HG02970 (cell line): ENCODE results near the gene OR2F1.

Experiments used
- ATAC-seq: cut with Tn5 transposase; IDR thresholded peaks from one replicate; pipeline ENCODE4 v1.9.1; 2021; ENCODE audit warnings: mild to moderate bottlenecking, moderate library complexity, moderate number of reproducible peaks; ENCODE audit not compliant: unreplicated experiment, low FRiP score

OR2F1 gene

DNA sequence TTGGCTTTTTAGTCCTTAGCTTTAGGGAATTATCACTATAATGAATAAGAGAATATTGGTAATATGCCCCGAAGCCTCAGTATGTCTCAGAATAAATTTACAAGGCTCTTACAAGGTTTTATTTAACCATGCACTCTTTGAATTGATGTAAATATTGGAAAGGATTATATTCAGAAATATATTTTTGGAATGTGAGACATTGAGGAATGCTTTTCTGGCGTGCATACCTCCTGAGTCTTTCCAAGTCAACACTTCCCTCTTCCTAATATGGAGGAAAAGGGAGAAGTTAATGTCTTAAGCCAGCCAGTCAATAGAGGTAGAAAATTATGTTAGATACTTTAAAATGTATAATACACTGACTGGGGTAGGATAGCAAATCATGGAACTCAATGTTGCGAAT, 1.2 kb upstream of the OR2F1 start:
- no peak for ATAC-seq

DNA sequence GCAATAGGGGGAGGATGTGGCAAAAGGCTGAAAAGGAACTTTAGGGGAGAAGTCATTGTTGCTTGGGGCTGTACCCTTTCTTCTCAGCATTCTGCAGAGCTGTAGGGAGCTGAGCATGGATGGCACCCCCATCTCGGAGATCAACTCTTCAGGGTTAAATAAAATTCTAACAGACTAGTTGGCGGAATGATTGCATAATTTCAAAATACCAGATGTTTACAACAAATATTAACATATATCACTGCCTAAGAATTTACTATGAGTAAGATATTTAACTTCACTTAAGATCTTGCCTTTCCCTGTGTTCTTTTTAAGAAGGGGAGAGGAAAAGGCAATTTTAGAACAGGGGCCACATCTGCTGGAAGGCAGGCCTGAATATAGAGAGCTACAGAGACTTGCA, 509 bp upstream of the OR2F1 start:
- ATAC-seq, result no peak

- no peak for ATAC-seq
These were observed 4.1 kb downstream of the OR2F1 start for GRCh38 chr7:143958781-143959180.

DNA sequence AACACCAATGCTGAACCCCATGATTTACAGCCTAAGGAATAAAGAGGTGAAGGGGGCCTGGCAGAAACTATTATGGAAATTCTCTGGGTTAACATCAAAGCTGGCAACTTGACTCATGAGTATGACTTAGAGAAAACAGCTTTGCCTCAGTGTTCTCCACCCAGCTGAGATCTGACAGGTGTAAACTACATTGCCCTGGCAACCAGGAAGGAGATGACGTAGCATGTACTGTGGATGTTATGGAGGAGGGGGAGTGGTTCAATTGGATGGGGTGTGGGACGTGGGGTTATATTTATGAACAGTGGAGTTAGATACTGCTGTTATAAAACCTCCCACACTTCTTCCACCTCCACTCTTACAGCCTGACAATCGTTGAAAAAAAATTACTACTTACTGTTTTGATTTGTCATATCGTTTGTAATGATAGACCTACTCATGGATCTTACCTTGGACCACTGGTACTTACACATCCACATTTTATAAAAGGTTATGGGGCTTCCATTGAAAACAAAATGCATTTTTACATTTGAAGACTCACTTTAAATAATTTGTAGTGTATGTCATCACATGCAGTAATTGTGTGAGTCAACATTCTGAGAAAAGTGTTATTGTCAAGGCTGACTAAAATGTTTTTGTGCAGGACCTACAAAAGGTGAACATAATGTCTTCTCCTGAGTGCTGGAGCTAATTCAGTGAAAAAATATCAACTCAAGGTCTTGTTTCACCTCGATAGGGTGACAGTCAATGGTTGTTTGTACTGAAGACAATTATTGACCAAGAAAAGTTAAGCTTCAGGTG, 6.4 kb downstream of the OR2F1 start:
- no peak for ATAC-seq

DNA sequence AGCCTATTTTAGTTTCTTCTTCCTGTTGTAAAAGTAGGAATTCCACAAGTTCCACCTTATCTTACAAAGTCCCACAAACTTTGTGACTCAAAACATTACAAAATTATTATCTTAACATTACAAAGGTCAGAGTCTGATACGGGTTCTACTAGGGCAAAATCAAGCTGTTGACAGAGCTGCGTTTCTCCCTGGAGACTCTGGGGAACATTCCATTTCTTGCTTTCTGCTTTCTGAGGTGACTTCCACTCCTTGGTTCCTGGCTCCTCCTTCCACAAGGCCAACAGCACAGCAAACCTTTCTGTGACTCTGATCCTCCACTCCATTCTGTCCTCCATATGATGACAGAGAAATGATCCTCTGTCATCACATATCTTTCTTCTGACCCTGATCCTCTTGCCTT, 10.6 kb downstream of the OR2F1 start:
- no peak for ATAC-seq

DNA sequence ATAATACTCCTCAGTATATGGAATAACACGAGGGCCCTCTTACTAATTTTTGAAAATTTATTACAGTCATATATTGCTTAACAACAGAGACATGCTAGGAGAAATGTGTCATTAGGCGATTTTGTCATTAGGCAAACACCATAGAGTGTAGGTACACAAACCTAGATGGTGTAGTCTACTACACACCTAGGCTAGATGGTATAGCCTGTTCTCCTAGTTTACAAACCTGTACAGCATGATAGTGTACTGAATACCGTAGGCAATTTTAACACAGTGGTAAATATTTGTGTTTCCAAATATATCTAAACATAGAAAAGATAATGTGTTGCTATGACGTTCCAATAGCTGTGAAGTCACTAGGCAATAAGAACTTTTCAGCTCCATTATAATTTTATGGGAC, 12.8 kb downstream of the OR2F1 start:
- ATAC-seq, result no peak

DNA sequence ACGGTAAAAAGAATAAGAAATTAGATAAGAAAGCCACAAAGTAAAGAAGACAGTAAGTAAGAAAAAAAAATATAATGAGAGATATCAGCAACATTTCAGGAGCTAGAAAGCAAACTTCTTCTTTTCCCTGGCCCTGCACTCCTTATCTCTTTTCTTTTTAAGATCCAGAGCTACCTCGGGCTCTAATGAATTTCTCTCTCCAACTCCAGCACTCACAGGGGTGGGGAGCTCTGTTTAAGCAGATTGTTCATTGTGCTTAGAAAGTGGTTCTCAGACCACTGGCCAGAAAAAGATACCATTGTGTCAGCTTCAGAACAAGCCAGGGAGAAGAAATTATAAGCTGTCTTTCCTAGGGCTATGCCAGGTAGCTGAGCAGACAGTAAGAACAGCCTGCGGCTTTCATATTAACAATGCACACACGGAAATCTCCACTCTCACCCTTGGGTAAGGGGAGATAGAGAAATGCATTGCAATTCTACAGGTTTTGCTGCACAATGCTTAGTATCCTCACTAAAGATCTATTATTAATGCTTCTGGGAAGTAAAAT, 19.3 kb downstream of the OR2F1 start:
- ATAC-seq, result no peak

DNA sequence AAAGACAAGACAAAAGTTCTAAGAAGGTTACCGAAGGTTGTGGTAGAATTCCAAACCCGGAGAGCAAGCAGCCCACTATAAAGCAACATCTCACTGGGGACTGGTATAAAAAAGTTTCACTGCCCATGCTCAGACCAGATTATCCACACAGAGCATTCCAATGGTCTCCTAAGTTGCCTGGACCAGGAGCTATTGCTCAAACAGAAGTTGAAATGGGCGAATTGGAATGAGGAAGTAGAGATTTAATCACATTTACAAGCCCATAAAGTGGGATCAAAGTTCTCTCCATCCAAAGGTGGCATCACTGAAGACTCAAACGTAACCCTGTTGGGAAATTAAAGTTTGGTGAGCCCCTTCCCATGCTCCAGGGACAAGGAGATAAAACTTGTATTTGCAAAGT, 19.8 kb downstream of the OR2F1 start:
- no peak for ATAC-seq

- ATAC-seq, result no peak
These were observed 21.0 kb downstream of the OR2F1 start for GRCh38 chr7:143975617-143976016.

- ATAC-seq, result no peak
These were observed 23.9 kb downstream of the OR2F1 start for GRCh38 chr7:143978585-143978984.

DNA sequence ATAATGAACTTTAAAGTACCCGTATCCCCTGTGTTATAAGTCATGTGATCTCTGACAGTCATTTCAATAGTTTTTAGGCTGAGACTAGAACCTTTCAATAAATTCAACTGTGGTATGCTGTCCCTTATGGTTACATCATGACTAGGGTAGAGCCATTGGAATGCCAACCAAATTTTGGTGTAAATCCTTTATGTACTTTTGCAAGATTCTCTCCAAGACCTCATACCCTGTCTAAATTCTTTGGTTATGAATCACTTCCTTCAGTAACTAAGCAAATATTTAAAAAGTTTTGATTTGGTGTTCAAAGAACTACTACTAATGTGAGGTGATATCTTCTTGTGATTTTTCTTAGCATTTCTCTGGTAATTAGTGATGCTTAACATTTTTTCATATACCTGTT, 24.7 kb downstream of the OR2F1 start:
- no peak for ATAC-seq

DNA sequence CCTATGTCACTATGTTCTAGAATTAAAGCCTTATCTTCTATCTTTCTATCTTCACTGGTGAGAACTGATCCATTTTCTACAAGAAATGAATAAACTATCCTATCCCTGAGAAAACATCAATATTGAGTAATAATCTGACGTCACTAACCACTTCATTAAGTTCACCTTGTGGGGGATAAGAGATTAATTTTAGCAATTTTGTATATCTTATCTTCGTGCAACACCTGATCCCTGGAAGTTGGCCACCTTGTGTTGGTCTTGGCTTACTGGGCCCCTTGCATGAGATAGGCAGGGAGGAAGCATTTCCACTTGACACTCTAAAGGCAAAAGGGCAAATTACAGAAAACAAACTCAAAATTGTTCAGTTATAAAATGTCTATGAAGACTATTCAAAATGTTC, 25.4 kb downstream of the OR2F1 start:
- no peak for ATAC-seq

DNA sequence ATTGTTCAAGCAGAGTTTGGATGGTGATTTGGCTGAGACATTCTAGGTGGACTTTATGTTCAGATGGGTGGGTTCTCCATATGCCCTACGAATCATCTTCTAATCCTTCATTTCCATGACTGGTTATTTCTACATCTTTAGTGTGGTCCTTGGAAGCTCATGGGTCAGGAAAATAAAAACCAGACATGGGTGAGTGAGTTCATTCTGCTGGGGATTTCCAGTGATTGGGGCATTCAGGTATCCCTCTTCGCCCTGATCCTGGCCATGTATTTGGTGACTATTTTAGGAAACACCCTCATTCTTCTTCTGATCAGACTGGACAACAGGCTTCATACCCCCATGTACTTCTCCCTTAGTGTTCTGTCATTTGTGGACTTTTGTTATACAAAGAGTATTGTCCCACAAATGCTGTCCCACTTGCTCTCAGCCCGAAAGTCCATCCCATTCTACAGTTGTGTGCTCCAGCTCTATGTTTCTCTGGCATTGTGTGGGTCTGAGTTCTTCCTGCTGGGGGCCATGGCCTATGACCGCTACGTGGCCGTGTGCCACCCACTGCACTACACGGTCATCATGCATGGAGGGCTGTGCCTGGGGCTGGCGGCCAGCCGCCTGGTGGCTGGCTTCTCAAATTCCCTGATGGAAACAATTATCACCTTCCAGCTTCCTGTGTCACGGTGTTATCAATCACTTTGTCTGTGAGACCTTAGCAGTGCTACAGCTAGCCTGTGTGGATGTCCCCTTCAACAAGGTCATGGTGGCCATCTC, 26.3 kb downstream of the OR2F1 start:
- no peak for ATAC-seq

DNA sequence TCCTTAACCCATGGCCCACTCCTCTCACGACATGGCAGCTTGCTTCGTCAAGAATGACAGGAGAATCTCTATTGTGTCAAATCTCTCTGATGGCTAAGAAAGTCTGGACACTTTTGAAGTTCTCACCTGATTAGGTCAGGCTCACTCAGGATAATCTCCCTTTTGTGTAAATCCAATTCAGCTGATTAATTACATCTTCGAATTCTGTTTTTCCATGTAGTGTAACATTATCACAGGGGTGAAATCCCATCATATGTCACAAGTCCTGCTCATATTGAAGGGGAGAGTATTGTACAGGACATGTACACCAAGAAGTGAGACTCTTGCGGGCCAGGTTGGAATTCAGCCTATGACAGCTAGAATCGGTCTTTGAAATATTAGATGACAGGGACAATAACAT, 29.3 kb downstream of the OR2F1 start:
- ATAC-seq, result no peak

DNA sequence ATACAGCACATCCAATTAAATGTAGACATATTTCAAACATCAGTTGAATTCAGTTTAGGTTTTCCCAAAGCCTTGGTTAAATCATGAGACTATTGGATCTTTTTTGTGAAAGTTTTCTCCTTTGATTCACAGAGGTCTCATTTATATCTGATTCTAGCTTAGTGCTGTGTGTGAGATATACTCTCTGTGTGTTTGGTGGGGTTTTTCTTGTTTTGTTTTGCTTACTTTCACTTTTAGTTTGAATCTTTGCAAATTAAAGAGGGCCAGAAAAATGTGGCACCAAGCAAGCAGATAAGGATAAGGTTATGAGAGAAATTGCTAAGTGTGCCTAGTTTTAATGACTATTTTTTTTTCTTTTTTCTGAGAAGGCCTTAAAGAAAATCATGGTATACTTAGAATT, 32.9 kb downstream of the OR2F1 start:
- ATAC-seq, result no peak

- ATAC-seq, result no peak
These were observed 34.5 kb downstream of the OR2F1 start for GRCh38 chr7:143988976-143989745.

- no peak for ATAC-seq
These were observed 38.0 kb downstream of the OR2F1 start for GRCh38 chr7:143992670-143993069.

GRCh38 chr7:143993924-143994323, 39.3 kb downstream of the OR2F1 start:
- ATAC-seq, result no peak

DNA sequence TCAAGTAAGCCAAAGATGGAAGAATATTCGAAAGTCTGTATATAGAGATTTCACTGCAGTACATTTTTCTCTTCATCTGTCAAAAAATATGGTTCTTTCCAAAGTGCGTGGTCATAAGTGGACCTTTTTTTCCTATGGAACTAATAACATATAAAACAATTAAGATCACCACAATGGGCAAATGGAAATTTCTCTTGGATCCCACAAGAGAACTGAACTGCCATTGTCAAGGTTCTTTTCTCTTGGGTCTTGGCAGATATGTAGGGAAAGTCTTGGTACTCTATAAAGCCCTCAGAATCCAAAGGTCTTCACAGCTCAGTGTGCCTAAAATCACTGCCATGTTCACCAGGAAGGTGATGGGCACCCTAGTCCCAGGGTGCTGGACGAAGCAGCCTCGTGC, 45.4 kb downstream of the OR2F1 start, which contains the start of gene OR6B1:
Gene OR6B1, plus strand, starts transcription at position 301 of the 400 bp plus-strand sequence. CDS start 3,677 bp downstream, outside the sequence.
- no peak for ATAC-seq

DNA sequence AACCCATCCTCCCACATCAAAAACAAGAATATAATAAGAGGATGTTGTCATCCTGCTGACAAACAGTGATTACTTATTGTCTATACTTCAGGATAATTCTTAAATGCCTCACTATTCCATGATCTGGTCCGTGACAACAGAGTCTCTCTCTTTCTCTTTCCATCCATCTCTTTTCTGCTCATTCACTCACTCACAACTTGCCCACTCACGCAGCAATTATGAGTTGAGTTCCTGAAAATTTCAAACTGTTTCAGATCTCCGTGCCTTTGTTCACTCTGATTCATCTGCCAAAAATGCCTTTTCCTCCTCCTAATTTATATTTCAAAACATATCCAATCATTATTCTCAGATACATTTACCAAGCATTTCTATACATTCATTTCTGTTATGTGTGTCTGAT, 46.9 kb downstream of the OR2F1 start:
- no peak for ATAC-seq

- no peak for ATAC-seq
These were observed 50.1 kb downstream of the OR2F1 start for GRCh38 chr7:144004703-144005102.
